GM18502 (cell line): Measurements from ENCODE around the gene SPDYE17.
"Not testable (repeated sequence)": the region's sequence is repeated elsewhere in the genome, so short reads cannot be mapped to it uniquely, and the experiment has no call there.

Source experiments
- ATAC-seq: cut with Tn5 transposase; IDR thresholded peaks from one replicate; pipeline ENCODE4 v1.9.1; 2021; ENCODE audit warnings: mild to moderate bottlenecking; ENCODE audit not compliant: unreplicated experiment, poor library complexity

SPDYE17 gene

GRCh38 chr7:77032261-77032660 lies at the start of gene SPDYE17:
Gene SPDYE17, minus strand, starts transcription at chr7:77032361. Its CDS starts 1,791 bp downstream, at chr7:77030570.
- not testable (repeated sequence) for ATAC-seq

- not testable (repeated sequence) for ATAC-seq
Measured at GRCh38 chr7:77080236-77080635, 48.1 kb upstream of the SPDYE17 start.

- not testable (repeated sequence) for ATAC-seq
Measured at GRCh38 chr7:77079624-77080023, 47.5 kb upstream of the SPDYE17 start.

- ATAC-seq = not testable (repeated sequence)
Measured at GRCh38 chr7:77079112-77079511, 47.0 kb upstream of the SPDYE17 start.

GRCh38 chr7:77077060-77077459 lies 44.9 kb upstream of the SPDYE17 start:
- not testable (repeated sequence) for ATAC-seq

GRCh38 chr7:77074786-77075396 lies 42.7 kb upstream of the SPDYE17 start:
- ATAC-seq = not testable (repeated sequence)

- not testable (repeated sequence) for ATAC-seq
Measured at GRCh38 chr7:77071108-77071507, 38.9 kb upstream of the SPDYE17 start.

- not testable (repeated sequence) for ATAC-seq
Measured at GRCh38 chr7:77065869-77066268, 33.7 kb upstream of the SPDYE17 start.

- not testable (repeated sequence) for ATAC-seq
Measured at GRCh38 chr7:77063732-77064131, 31.6 kb upstream of the SPDYE17 start.

GRCh38 chr7:77062557-77062956 lies 30.4 kb upstream of the SPDYE17 start, which contains the start of gene SPDYE18:
Gene SPDYE18, minus strand, starts transcription at chr7:77062558. Its CDS starts 2,046 bp downstream, at chr7:77060512.
- not testable (repeated sequence) for ATAC-seq

GRCh38 chr7:77026349-77026748 lies 5.8 kb downstream of the SPDYE17 start:
- ATAC-seq = not testable (repeated sequence)

GRCh38 chr7:77010074-77010680 lies 22.0 kb downstream of the SPDYE17 start:
- not testable (repeated sequence) for ATAC-seq

GRCh38 chr7:77008000-77008399 lies 24.2 kb downstream of the SPDYE17 start:
- not testable (repeated sequence) for ATAC-seq

GRCh38 chr7:77006127-77007110 lies 25.7 kb downstream of the SPDYE17 start:
- not testable (repeated sequence) for ATAC-seq

- not testable (repeated sequence) for ATAC-seq
Measured at GRCh38 chr7:77005461-77006057, 26.6 kb downstream of the SPDYE17 start.

GRCh38 chr7:77004151-77004550 lies 28.0 kb downstream of the SPDYE17 start:
- not testable (repeated sequence) for ATAC-seq

GRCh38 chr7:77003241-77003640 lies 28.9 kb downstream of the SPDYE17 start:
- not testable (repeated sequence) for ATAC-seq

GRCh38 chr7:77002678-77003233 lies 29.4 kb downstream of the SPDYE17 start:
- ATAC-seq = not testable (repeated sequence)

- ATAC-seq = not testable (repeated sequence)
Measured at GRCh38 chr7:77002104-77002503, 30.1 kb downstream of the SPDYE17 start.
